Measurements from ENCODE around the gene CD63. TPM values are rescaled to one million over a fixed set of nuclear protein-coding genes. Genes with fewer than 3 reads are reported as not detected.

The CD63 gene
- total RNA-seq, 1 experiment from 2014 or later, result 581 TPM

DNA sequence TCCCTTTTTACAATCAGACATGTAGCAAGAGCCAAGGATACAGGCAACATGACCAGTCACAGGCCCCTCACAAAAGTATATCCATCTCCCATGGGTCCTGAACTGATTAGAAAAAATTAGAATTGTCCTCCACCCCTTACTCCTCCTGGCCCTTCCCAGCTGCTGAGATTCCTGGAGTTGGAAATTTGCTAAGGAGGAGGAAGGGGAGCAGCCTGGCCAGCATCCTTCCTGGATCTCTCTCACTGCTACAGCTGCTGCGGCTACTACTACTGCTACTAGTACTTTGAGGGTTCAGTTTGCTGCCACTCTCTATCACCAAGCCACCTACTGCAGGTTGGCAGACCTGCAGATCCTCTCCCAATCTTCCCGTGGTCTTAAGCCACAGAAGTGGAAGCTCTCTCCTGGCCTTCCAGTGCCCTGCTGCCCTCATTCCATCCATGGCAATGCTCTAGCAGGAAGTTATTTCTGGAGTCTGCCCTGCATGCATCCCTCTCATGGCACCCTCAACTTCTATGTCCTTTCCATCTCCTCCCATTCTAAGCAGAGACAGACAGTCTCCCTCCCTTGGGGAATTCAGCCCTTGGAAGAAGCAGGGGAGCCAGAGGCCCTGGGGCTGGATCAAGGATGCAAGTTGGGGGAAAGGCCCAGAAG is 22.1 kb downstream of the CD63 start:
- no peak overlapping the region for H3K18ac ChIP-seq (ENCODE audit: insufficient read length, low read depth, low read length)
- no peaks in the 10 kb centered on the region for H3K27me3 ChIP-seq (ENCODE audit: insufficient read depth, low read length)
- no peak overlapping the region for H2BK12ac ChIP-seq (ENCODE audit: insufficient read length, low read depth, low read length)
- no peak overlapping the region for H3K27ac Mint-ChIP-seq
- no peak overlapping the region for H2BK5ac ChIP-seq (ENCODE audit: insufficient read length, low read length)
- peaks cover 42 to 45% of the 10 kb centered on the region in 2 experiments for H3K4me1 Mint-ChIP-seq
- H3K4me3 Mint-ChIP-seq, result peak overlapping the region; percentile 92 to 98
- H4K91ac ChIP-seq (ENCODE audit: insufficient read length, low read depth, low read length), result no peak overlapping the region
- H4K8ac ChIP-seq (replicated peaks; ENCODE audit: insufficient read length, low read depth, low read length), result no peak overlapping the region
- no peak overlapping the region for H3K27ac ChIP-seq (ENCODE audit: insufficient read length, low read depth, low read length)
- H3K9me3 ChIP-seq (ENCODE audit: control insufficient read depth, low read depth, low read length), result no peaks in the 10 kb centered on the region
- H3T11ph ChIP-seq (ENCODE audit: low read length), result no peak overlapping the region
- TF ChIP-seq, protein P1, sequence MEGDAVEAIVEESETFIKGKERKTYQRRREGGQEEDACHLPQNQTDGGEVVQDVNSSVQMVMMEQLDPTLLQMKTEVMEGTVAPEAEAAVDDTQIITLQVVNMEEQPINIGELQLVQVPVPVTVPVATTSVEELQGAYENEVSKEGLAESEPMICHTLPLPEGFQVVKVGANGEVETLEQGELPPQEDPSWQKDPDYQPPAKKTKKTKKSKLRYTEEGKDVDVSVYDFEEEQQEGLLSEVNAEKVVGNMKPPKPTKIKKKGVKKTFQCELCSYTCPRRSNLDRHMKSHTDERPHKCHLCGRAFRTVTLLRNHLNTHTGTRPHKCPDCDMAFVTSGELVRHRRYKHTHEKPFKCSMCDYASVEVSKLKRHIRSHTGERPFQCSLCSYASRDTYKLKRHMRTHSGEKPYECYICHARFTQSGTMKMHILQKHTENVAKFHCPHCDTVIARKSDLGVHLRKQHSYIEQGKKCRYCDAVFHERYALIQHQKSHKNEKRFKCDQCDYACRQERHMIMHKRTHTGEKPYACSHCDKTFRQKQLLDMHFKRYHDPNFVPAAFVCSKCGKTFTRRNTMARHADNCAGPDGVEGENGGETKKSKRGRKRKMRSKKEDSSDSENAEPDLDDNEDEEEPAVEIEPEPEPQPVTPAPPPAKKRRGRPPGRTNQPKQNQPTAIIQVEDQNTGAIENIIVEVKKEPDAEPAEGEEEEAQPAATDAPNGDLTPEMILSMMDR (conservative IDR thresholded peaks at IDR 0.05), result no peak
- H3K4ac ChIP-seq (ENCODE audit: low read depth, low read length), result no peak overlapping the region
- no peak overlapping the region for H2BK120ac ChIP-seq (ENCODE audit: low read depth, low read length, poor library complexity, severe bottlenecking)
- no peak for DNase-seq
- 0 out of 2 replicates have a peak, but pooled peaks cover 2% of the 10 kb centered on the region for H3K4me1 ChIP-seq (ENCODE audit: insufficient read depth, low read length)
- H3K56ac ChIP-seq (ENCODE audit: insufficient read length, low read depth, low read length), result no peak overlapping the region
- H3K27me3 Mint-ChIP-seq (ENCODE audit: low read depth), result peaks cover 19% of the 10 kb centered on the region
- no peaks in the 10 kb centered on the region for H3K9me3 Mint-ChIP-seq
- H3K36me3 Mint-ChIP-seq (ENCODE audit: insufficient read depth in 1 of 3, low read depth in 3 of 3), result peaks cover 3 to 14% (median 10%) of the 10 kb centered on the region in 3 experiments; a peak in 4 of 7 replicates
- no peak overlapping the region for H2AK5ac ChIP-seq (ENCODE audit: insufficient read length, low read length)
- H3K14ac ChIP-seq (ENCODE audit: insufficient read depth, low read length), result no peak overlapping the region
- WGBS (ENCODE audit: extremely low coverage, insufficient read length, low lambda C conversion rate), result no CpG with 5 or more reads among the region's 2 CpGs
- peak overlapping the region; percentile 39 for H3K9ac ChIP-seq (ENCODE audit: extremely low read depth, insufficient read length, low read length)
- no peaks in the 10 kb centered on the region; the same call in 1 of the 2 replicates for H3K79me2 ChIP-seq (ENCODE audit: insufficient read depth, low read length)
- no peak overlapping the region for H4K5ac ChIP-seq (ENCODE audit: insufficient read length, low read depth, low read length)
- H2BK15ac ChIP-seq (ENCODE audit: low read depth, low read length), result no peak overlapping the region
- H2AFZ ChIP-seq (ENCODE audit: low read length), result no peak overlapping the region
- no peak overlapping the region for H2BK20ac ChIP-seq (ENCODE audit: low read depth, low read length, poor library complexity, severe bottlenecking)
- peaks cover 16% of the 10 kb centered on the region for H3K23me2 ChIP-seq (ENCODE audit: insufficient read length, low read depth, low read length, poor library complexity, severe bottlenecking)
- H3K23ac ChIP-seq (ENCODE audit: insufficient read length, low read depth, low read length), result no peak overlapping the region
- peaks cover 5% of the 10 kb centered on the region for H3K79me1 ChIP-seq (ENCODE audit: insufficient read depth, low read depth, low read length, poor library complexity, severe bottlenecking)
- peaks cover 7% of the 10 kb centered on the region for H4K20me1 ChIP-seq (ENCODE audit: control insufficient read depth, insufficient read depth, insufficient read length)
- H3K4me2 ChIP-seq (ENCODE audit: insufficient read depth, insufficient read length, low read length), result peak overlapping the region; percentile 88

Measured in H9 (cell line).